Fibroblast of peridontal ligament (primary cell): ENCODE data around the gene ITCH.
A peak's percentile ranks its signal among the peaks of the same experiment; 100 is the strongest.
"Not testable (repeated sequence)": the region's sequence is repeated elsewhere in the genome, so short reads cannot be mapped to it uniquely, and the experiment has no call there.

Experiments used
- DNase-seq: peaks from one replicate; pipeline ENCODE4 v3.0.0-alpha.2; 2010; ENCODE audit errors: extremely low read depth

ITCH gene

GRCh38 chr20:34452281-34452982 is 89.4 kb downstream of the ITCH start:
- peak; percentile 75 for DNase-seq

GRCh38 chr20:34458631-34459030 is 95.6 kb downstream of the ITCH start:
- DNase-seq, result no peak

GRCh38 chr20:34459209-34459897 is 96.3 kb downstream of the ITCH start:
- no peak for DNase-seq

DNA sequence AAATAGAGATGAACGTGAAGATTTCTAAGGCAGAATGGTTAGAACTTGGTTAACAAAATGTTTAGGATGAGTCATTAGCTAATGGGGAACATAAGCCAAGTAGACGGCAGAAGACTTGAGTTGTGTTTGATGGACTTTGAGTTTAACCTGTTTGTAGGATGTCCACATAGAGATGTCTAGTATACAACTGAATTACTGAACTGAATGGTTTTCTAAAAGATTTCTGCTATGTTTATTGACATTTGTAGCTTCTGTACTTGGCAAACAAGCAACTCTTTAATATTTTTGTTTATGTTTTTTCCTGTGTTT is 98.7 kb downstream of the ITCH start:
- DNase-seq, result no peak

GRCh38 chr20:34468951-34469350 is 105.9 kb downstream of the ITCH start:
- DNase-seq, result no peak

DNA sequence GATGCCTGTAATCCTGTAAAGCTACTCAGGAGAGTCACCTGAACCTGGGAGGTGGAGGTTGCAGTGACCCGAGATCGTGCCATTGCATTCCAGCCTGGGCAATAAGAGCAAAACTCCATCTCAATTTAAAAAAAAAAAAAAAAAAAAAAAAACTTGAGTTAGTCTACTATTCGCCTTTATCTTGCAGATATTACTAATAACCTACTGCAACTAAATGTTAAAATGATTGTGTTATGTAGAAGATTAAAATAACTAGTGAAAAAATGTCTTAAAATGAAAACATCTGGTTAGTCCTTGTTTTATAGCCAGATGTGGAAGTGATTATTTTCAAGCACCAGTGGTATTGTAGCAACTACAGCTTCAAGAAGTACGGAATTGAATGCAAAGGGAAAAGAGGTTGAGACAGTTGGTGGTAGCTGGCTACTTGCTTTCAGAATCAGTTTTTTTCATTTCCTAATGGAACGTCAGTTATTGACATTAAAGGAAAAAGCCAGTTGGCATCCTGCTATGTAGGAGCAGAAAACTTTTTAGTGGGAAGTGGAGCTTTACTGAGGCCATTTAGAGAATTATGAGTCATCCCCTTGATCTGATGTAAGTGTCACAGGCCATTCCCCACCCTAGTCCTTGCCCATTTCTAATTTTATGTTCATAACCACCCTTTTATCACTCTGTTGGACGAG is 109.3 kb downstream of the ITCH start:
- DNase-seq, result peak; percentile 74

DNA sequence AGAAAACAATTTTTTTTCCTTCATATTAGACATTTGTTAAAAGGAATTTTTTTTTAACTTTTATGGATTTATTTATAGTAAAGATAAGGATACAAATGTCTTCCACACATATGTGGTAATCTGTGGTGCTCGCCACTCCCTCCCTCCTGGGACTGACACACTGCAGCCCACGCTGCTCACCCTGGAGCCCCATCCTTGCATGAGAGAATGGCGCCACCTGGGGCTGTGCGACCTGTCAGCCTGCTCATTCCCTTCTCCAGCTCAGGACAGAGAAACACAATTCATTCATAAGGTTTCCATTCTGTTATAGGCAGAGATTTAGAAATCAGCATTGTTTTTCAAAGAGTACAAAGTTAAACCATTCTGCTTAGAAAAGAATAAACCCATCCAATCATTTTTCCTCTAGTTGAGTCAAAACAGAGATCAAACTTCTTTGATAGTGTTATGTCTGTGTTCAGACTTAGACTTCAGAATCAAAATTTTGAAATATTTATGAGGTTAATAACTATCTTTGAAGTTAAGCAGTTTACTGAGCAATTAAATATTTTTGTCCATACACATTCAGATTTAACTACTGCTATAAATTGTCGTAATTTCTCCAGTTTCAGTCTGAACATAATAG is 110.3 kb downstream of the ITCH start:
- DNase-seq, result peak; percentile 43

GRCh38 chr20:34475979-34476736 is 113.1 kb downstream of the ITCH start:
- peak; percentile 25 for DNase-seq

- no peak for DNase-seq
Measured at GRCh38 chr20:34479627-34480026, 116.6 kb downstream of the ITCH start.

DNA sequence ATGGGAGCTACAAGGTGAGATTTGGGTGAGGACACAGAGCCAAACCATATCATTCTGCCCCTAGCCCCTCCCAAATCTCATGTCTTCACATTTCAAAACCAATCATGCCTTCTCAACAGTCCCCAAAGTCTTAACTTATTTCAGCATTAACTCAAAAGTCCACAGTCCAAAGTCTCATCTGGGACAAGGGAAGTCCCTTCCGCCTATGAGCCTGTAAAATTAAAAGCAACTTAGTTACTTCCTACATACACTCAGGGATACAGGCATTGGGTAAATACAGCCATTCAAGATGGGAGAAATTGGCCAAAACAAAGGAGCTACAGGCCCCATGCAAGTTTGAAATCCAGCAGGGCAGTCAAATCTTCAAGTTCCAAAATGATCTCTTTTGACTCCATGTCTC is 119.1 kb downstream of the ITCH start:
- not testable (repeated sequence) for DNase-seq

DNA sequence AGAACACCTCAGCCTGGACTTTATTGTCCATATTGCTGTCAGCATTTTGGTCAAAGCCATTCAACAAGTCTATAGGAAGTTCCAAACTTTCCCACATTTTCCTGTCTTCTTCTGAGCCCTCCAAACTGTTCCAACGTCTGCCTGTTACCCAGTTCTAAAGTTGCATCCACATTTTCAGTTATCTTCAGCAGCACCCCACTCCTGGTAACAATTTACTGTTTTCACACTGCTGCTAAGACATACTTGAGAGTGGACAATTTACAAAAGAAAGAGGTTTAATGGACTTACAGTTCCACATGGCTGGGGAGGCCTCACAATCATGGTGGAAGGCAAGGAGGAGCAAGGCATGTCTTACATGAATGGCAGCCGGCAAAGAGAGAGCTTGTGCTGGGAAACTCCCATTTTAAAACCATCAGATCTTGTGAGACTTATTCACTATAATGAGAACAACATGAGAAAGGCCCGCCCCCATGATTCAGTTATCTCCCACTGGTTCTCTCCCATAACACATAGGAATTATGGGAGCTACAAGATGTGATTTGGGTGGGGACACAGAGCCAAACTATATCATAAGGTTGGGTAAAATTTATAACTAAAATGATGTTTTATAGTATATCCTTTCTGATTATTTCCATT is 120.6 kb downstream of the ITCH start:
- DNase-seq, result not testable (repeated sequence)

GRCh38 chr20:34485068-34485634 is 122.1 kb downstream of the ITCH start:
- DNase-seq, result no peak

- DNase-seq, result no peak
Measured at GRCh38 chr20:34491226-34491931, 128.3 kb downstream of the ITCH start.

GRCh38 chr20:34491932-34492509 is 128.9 kb downstream of the ITCH start:
- no peak for DNase-seq

GRCh38 chr20:34493646-34494045 is 130.6 kb downstream of the ITCH start:
- peak; percentile 25 for DNase-seq

- no peak for DNase-seq
Measured at GRCh38 chr20:34495307-34495706, 132.2 kb downstream of the ITCH start.

DNA sequence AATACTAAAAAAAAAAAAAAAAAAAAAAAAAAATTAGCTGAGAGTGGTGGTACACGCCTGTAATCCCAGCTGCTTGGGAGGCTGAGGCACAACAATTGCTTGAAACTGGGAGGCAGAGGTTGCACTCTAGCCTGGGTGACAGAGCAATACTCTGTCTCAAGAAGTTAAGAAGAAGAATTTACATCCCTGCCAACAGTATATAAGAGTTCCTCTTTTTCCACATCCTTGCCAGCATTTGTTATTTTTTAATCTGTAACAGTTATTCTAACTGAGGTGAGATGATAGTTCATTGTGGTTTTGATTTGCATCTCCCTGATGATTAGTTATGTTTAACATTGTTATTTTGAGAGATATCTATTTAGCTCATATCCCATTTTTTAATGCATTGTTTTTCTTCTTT is 132.8 kb downstream of the ITCH start:
- DNase-seq, result no peak

- not testable (repeated sequence) for DNase-seq
Measured at GRCh38 chr20:34497596-34497995, 134.5 kb downstream of the ITCH start.

DNA sequence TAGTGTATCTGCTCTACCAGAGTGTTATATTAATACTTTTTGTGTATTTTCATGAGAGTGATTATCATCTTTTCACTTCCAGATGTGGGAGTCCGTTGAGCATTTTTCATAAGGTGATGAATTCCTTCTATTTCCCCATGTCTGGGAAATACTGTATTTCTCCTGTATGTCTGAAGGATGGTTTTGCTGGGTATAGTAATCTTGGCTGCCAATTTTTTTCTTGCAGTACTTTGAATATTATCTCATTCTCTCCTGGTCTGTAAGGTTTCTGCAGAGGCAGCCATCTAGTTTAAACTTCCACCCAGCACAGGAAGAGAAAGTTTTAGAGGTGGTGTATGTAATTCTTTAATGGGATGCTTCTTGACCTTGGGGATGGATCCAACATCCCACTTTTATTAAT is 137.8 kb downstream of the ITCH start:
- DNase-seq, result no peak

DNA sequence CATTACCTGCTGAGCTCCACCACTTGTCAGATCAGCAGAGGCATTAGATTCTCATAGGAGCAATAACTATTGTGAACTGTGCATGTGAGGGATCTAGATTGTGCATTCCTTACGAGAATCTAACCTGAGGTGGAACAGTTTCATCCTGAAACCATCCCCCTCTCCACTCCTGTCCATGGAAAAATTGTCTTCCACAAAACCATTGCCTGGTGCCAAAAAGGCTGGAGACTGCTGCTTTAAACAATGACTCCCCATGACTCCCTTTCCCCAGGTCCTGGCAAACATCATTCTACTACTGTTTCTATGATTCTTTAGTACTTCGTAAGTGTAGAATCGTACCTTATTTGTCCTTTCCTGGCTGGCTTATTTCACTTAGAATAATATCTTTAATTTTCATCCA is 143.4 kb downstream of the ITCH start:
- DNase-seq, result no peak
